Nephron progenitor cell (in vitro differentiated cells): ENCODE data around the gene MUC5AC.

ENCODE experiments used
- DNase-seq: peaks from one replicate; pipeline ENCODE4 v3.0.0; 2021
- H3K27ac Mint-ChIP-seq: 2 replicates; pipeline ENCODE4 v1.8.0; 2021; ENCODE audit warnings: mild to moderate bottlenecking, moderate library complexity, mixed read lengths
- H3K27me3 Mint-ChIP-seq: 2 replicates; pipeline ENCODE4 v1.8.0; 2021; ENCODE audit warnings: mild to moderate bottlenecking, low read depth, mixed read lengths; ENCODE audit not compliant: poor library complexity
- H3K36me3 Mint-ChIP-seq: 2 replicates; pipeline ENCODE4 v1.8.0; 2021; ENCODE audit warnings: low read depth, mixed read lengths
- H3K4me1 Mint-ChIP-seq: 2 replicates; pipeline ENCODE4 v1.8.0; 2021; ENCODE audit warnings: mixed read lengths
- H3K4me3 Mint-ChIP-seq: 2 replicates; pipeline ENCODE4 v1.8.0; 2021; ENCODE audit warnings: mild to moderate bottlenecking, moderate library complexity, mixed read lengths
- H3K9me3 Mint-ChIP-seq: 2 replicates; pipeline ENCODE4 v1.8.0; 2021; ENCODE audit warnings: mild to moderate bottlenecking, moderate library complexity, mixed read lengths
- CTCF ChIP-seq: fragments of 200-600 bp; sonication (generic); IDR thresholded peaks from 2 replicates; pipeline ENCODE4 v1.5.0; 2021; ENCODE audit warnings: antibody characterized with exemption

MUC5AC gene

GRCh38 chr11:1121331-1121812 is 36.4 kb upstream of the MUC5AC start:
- H3K4me1 Mint-ChIP-seq, result peaks cover 4% of the 10 kb centered on the region
- peaks cover 44% of the 10 kb centered on the region for H3K27me3 Mint-ChIP-seq
- no peaks in the 10 kb centered on the region for H3K36me3 Mint-ChIP-seq
- TF ChIP-seq CTCF, result no peak
- no peak overlapping the region for H3K4me3 Mint-ChIP-seq
- no peak for DNase-seq
- peaks cover 6% of the 10 kb centered on the region for H3K9me3 Mint-ChIP-seq
- no peak overlapping the region for H3K27ac Mint-ChIP-seq

GRCh38 chr11:1121813-1122663 is 35.7 kb upstream of the MUC5AC start:
- peaks cover 4% of the 10 kb centered on the region for H3K4me1 Mint-ChIP-seq
- no peak for DNase-seq
- H3K27me3 Mint-ChIP-seq, result peaks cover 39% of the 10 kb centered on the region
- H3K36me3 Mint-ChIP-seq, result no peaks in the 10 kb centered on the region
- peaks cover 6% of the 10 kb centered on the region for H3K9me3 Mint-ChIP-seq
- no peak for TF ChIP-seq CTCF
- no peak overlapping the region for H3K27ac Mint-ChIP-seq
- H3K4me3 Mint-ChIP-seq, result no peak overlapping the region

GRCh38 chr11:1122664-1123002 is 35.1 kb upstream of the MUC5AC start:
- no peak overlapping the region for H3K27ac Mint-ChIP-seq
- H3K9me3 Mint-ChIP-seq, result peaks cover 6% of the 10 kb centered on the region
- peaks cover 7% of the 10 kb centered on the region for H3K4me1 Mint-ChIP-seq
- H3K36me3 Mint-ChIP-seq, result no peaks in the 10 kb centered on the region
- no peak overlapping the region for H3K4me3 Mint-ChIP-seq
- TF ChIP-seq CTCF, result no peak
- H3K27me3 Mint-ChIP-seq, result peaks cover 34% of the 10 kb centered on the region
- DNase-seq, result no peak

GRCh38 chr11:1123970-1124369 is 33.8 kb upstream of the MUC5AC start:
- H3K36me3 Mint-ChIP-seq, result no peaks in the 10 kb centered on the region
- H3K27me3 Mint-ChIP-seq, result peaks cover 26% of the 10 kb centered on the region
- no peak for TF ChIP-seq CTCF

GRCh38 chr11:1125803-1126202 is 31.9 kb upstream of the MUC5AC start:
- Mint-ChIP-seq H3K4me3 (no peak overlapping the region), H3K36me3 (no peaks in the 10 kb centered on the region), H3K27ac (no peak overlapping the region), H3K4me1 (peaks cover 9% of the 10 kb centered on the region), H3K27me3 (peaks cover 22% of the 10 kb centered on the region), H3K9me3 (peaks cover 6% of the 10 kb centered on the region)
- no peak for DNase-seq
- no peak for TF ChIP-seq CTCF

More at GRCh38 chr11:1123970-1124369, 33.8 kb upstream of the MUC5AC start:
- H3K9me3 Mint-ChIP-seq, result peaks cover 6% of the 10 kb centered on the region
- H3K4me3 Mint-ChIP-seq, result no peak overlapping the region
- no peak overlapping the region for H3K27ac Mint-ChIP-seq
- peaks cover 12% of the 10 kb centered on the region for H3K4me1 Mint-ChIP-seq
- DNase-seq, result no peak

- Mint-ChIP-seq H3K9me3 (peaks cover 6% of the 10 kb centered on the region), H3K27ac (no peak overlapping the region), H3K4me3 (no peak overlapping the region), H3K4me1 (peaks cover 9% of the 10 kb centered on the region), H3K27me3 (peaks cover 19% of the 10 kb centered on the region), H3K36me3 (no peaks in the 10 kb centered on the region)
- DNase-seq, result no peak
- TF ChIP-seq CTCF, result no peak
Measured at GRCh38 chr11:1126491-1126926, 31.2 kb upstream of the MUC5AC start.
